Prostate gland (tissue), 2 donors: ENCODE results near the gene SLC27A1. TPM values are rescaled to one million over a fixed set of nuclear protein-coding genes. Genes with fewer than 3 reads are reported as not detected.

Experiments
- DNase-seq: peaks from one replicate; pipeline ENCODE4 v3.0.0-alpha.2; 2019; ENCODE audit warnings: low spot score
- H3K27ac ChIP-seq, 2 donors: fragments of 200-600 bp; sonication (generic); 2 replicates each; pipeline ENCODE4 v1.5.1; 2017 to 2019
- H3K27me3 ChIP-seq: fragments of 200-600 bp; sonication (generic); replicated peaks from 2 replicates; pipeline ENCODE4 v1.5.1; 2019; ENCODE audit not compliant: insufficient read depth
- H3K36me3 ChIP-seq, 2 donors: fragments of 200-600 bp; sonication (generic); 1 replicate in 1 of 2; 2 replicates in 1 of 2; pipeline versions ENCODE4 v1.5.1 to v1.8.1; 2017 to 2019
- H3K4me1 ChIP-seq: fragments of 200-600 bp; sonication (generic); replicated peaks from 2 replicates; pipeline ENCODE4 v1.5.1; 2019
- H3K4me3 ChIP-seq, 2 donors: fragments of 200-600 bp; sonication (generic); 2 replicates each; pipeline ENCODE4 v1.5.1; 2017 to 2019
- H3K9me3 ChIP-seq: fragments of 200-600 bp; sonication (generic); 2 replicates; pipeline ENCODE4 v1.5.1; 2017
- POLR2A ChIP-seq: fragments of 450-650 bp; IDR thresholded peaks from one replicate; pipeline ENCODE4 v1.6.1; 2016; ENCODE audit warnings: antibody characterized with exemption, mild to moderate bottlenecking
- POLR2AphosphoS5 ChIP-seq: sonication (generic); formaldehyde crosslinking; IDR thresholded peaks from one replicate; pipeline ENCODE4 v1.6.1; 2017; ENCODE audit warnings: antibody characterized with exemption
- WGBS: methylation state at CpG from one replicate; pipeline ENCODE4 v1.1.5; 2018; 5-methylcytosine and 5-hydroxymethylcytosine counted together
- intact Hi-C: fragments of 100-400 bp; cut with DNase I; formaldehyde crosslinking; loops from one replicate; pipeline ENCODE4 v1.14.2; 2022
- total RNA-seq, 2 donors: library from RNA; depleted of rRNA; stranded (reverse); fragments of >200 nt; gene quantifications; one replicate each; pipeline ENCODE4 v1.1.0, GENCODE V29; 2016
- TF ChIP-seq, protein P1 (sequence below), 4 experiments: fragments of 200-600 bp in 2 of 4; fragments of 450-650 bp in 2 of 4; sonication (generic) in 2 of 4; IDR thresholded peaks; 1 replicate in 3 of 4; 2 replicates in 1 of 4; pipeline ENCODE4 v1.5.1; 2016 to 2019; ENCODE audit warnings: antibody characterized with exemption in 4 of 4, mild to moderate bottlenecking in 2 of 4, moderate library complexity in 2 of 4

The SLC27A1 gene
- total RNA-seq, 2 donors from 2014 or later, result 73.3 to 78.7 TPM

DNA sequence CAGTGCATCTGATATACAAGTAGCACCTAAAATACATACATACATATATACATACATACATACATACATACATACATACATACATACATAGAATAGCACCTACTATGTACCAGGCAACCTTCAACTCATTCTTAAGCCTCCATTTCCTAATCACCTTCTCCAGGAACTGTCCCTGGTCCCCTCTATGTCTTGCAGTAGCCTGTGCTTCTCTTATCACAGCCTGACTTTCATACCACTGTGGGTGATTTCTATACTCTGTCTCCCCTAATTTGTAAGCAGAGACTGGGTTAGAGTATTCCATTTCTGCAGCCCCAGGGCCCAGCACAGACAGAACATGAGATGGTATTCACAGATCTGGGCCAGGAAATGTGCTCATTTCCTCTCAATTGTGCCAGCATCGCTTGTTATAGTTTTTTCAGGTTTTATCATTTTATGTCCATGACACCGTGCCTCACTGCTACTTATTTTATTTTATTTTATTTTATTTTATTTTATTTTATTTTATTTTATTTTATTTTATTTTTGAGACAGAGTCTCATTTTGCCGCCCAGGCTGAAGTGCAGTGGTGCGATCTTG lies 70.9 kb downstream of the SLC27A1 start:
- H3K4me3 ChIP-seq, result no peak overlapping the region
- no peak for TF ChIP-seq POLR2AphosphoS5
- no peak for TF ChIP-seq POLR2A
- TF ChIP-seq, protein P1, sequence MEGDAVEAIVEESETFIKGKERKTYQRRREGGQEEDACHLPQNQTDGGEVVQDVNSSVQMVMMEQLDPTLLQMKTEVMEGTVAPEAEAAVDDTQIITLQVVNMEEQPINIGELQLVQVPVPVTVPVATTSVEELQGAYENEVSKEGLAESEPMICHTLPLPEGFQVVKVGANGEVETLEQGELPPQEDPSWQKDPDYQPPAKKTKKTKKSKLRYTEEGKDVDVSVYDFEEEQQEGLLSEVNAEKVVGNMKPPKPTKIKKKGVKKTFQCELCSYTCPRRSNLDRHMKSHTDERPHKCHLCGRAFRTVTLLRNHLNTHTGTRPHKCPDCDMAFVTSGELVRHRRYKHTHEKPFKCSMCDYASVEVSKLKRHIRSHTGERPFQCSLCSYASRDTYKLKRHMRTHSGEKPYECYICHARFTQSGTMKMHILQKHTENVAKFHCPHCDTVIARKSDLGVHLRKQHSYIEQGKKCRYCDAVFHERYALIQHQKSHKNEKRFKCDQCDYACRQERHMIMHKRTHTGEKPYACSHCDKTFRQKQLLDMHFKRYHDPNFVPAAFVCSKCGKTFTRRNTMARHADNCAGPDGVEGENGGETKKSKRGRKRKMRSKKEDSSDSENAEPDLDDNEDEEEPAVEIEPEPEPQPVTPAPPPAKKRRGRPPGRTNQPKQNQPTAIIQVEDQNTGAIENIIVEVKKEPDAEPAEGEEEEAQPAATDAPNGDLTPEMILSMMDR (IDR thresholded peaks at IDR 0.05), result no peak
- no peaks in the 10 kb centered on the region for H3K4me1 ChIP-seq
- no peaks in the 10 kb centered on the region for H3K9me3 ChIP-seq
- no peaks in the 10 kb centered on the region for H3K27me3 ChIP-seq
- no peak overlapping the region for H3K27ac ChIP-seq
- no peak for DNase-seq
- intact Hi-C loops, result no loop called here
- no peaks in the 10 kb centered on the region for H3K36me3 ChIP-seq
- 86% methylated on average over 4 of the region's 4 CpGs for WGBS

DNA sequence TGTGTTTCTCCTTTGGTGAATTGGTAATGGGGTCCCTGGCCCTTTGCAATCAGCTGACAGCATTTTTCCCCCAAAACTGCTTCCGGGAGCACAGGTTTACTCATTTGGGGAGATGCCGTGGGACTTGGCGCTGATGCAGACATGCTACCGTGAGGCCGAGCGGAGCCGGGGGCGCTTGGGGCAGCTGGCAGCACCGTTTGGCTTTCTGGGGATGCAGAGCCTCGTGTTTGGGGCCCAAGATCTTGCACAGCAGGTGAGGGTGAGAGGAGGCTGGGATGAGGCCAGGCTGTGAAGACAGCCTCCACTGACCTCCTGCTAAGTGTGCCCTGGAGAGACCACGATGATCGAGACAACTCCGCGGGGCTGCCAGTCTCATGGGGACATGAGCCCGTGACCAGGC lies 71.7 kb downstream of the SLC27A1 start:
- H3K36me3 ChIP-seq, result no peaks in the 10 kb centered on the region
- H3K27ac ChIP-seq, result no peak overlapping the region
- no peak for DNase-seq
- H3K9me3 ChIP-seq, result no peaks in the 10 kb centered on the region
- no peaks in the 10 kb centered on the region for H3K27me3 ChIP-seq
- intact Hi-C loops, result no loop called here
- no peak overlapping the region for H3K4me3 ChIP-seq
- 59% methylated on average over 15 of the region's 15 CpGs for WGBS
- H3K4me1 ChIP-seq, result no peaks in the 10 kb centered on the region
- TF ChIP-seq POLR2A, result no peak

DNA sequence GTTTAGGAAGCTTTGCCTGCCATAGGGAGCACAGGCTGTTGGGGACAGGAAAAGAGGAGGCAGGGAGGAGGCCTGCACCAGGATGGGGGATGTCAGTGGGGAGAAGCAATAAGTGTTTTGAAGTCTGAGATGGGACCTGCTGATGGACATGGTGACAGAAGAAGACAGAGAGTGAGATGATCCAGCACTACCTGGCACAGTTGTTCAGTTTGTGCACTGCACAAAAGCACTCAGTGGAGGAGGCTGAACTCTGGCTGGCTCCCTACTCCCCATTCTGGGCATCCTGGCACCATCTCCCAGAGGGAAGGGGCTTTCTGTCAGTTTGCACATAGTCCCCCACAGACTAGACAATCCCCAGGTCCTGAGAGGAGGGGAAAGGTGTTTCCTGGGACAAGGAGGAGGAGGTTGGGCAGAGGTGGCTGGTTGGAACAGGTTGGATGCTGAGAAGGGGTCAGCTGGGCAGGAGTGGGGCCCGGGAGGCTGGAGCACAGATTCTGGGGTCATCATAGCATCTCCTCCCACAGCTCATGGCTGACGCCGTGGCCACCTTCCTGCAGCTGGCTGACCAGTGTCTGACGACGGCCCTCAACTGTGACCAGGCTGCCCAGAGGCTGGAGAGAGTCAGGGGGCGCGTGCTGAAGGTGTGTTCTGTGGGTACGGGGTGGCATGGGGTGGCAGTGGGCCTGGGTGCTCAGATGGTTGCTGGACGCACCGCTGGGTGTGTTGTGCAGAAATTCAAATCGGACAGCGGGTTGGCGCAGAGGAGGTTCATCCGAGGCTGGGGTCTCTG lies 72.7 kb downstream of the SLC27A1 start:
- intact Hi-C loops, result no loop called here
- H3K36me3 ChIP-seq, result no peaks in the 10 kb centered on the region
- H3K9me3 ChIP-seq, result no peaks in the 10 kb centered on the region
- no peak overlapping the region for H3K27ac ChIP-seq
- H3K4me3 ChIP-seq, result no peak overlapping the region
- WGBS, result 79% methylated on average over 14 of the region's 14 CpGs
- no peak for TF ChIP-seq POLR2A
- H3K27me3 ChIP-seq, result no peaks in the 10 kb centered on the region
- DNase-seq, result no peak
- H3K4me1 ChIP-seq, result no peaks in the 10 kb centered on the region

DNA sequence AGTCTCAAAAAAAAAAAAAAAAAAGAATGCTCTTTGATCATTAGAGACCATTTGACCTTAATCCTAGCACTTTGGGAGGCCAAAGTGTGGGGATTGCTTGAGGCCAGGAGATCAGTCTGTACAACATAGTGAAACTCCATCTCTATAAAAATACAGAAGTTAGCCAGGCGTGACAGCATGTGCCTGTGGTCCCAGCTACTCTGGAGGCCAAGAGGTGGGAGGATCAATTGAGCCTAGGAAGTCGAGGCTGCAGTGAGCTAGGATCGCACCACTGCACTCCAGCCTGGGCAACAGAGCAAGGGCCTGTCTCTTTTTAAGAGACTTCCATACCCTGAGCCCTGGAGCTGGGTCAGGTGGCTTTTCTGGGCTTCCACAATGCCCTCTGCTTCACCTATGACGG lies 73.7 kb downstream of the SLC27A1 start:
- intact Hi-C loops, result no loop called here

DNA sequence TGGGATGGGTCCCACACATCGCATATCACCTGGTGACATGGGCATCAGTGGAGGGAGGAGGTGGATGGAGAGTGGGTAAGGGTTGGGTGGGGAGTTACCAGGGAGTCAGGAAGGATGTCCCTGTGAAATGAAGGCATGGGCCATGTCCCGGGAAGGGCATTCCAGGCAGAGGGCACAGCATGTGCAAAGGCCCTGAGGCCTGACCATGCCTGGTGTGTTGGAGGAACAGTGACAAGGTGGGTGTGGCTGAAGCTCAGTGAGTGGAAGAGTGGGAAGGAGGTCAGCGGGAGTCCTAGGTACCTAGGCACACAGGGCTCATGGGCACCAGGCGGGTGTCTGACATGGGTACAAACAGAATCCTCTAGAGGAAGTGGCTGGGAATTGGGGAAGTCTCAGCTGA lies 74.1 kb downstream of the SLC27A1 start:
- Histone ChIP-seq H3K36me3 (no peaks in the 10 kb centered on the region), H3K4me1 (no peaks in the 10 kb centered on the region), H3K4me3 (no peak overlapping the region), H3K27ac (no peak overlapping the region), H3K27me3 (no peaks in the 10 kb centered on the region), H3K9me3 (no peaks in the 10 kb centered on the region)
- DNase-seq, result no peak
- WGBS, result 96% methylated on average over 4 of the region's 4 CpGs
- intact Hi-C loops, result no loop called here
- TF ChIP-seq, protein P1 (IDR thresholded peaks at IDR 0.05), result no peak
- TF ChIP-seq POLR2A, result no peak
- no peak for TF ChIP-seq POLR2AphosphoS5

More for the DNA sequence above, 73.7 kb downstream of the SLC27A1 start:
- Histone ChIP-seq H3K27me3 (no peaks in the 10 kb centered on the region), H3K27ac (no peak overlapping the region), H3K4me1 (no peaks in the 10 kb centered on the region), H3K9me3 (no peaks in the 10 kb centered on the region), H3K36me3 (no peaks in the 10 kb centered on the region), H3K4me3 (no peak overlapping the region)
- 68% methylated on average over 4 of the region's 4 CpGs for WGBS
- TF ChIP-seq POLR2A (no peak), POLR2AphosphoS5 (no peak)
- TF ChIP-seq, protein P1 (IDR thresholded peaks at IDR 0.05), result no peak
- DNase-seq, result no peak

DNA sequence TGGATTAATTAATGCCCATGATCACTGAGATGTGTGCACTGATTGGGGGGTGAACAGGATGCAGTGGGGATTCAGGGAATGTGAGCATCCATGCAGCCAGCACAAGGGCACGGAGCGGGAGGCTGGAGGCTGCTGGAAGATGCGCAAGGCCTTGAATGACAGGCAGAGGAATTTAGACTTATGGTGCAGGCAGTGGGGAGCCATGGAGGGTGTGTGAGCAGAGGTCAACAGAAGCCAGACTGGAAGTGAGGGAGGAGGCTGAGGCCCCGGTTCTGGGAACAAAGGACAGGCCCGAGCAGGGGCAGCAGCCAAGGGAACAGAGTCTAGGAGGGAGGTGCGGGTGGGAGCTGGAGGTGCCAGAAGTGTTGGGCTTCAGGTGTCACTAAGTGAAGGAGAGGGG lies 77.8 kb downstream of the SLC27A1 start:
- H3K27ac ChIP-seq, result no peak overlapping the region
- no peaks in the 10 kb centered on the region for H3K36me3 ChIP-seq
- no peak overlapping the region for H3K4me3 ChIP-seq
- TF ChIP-seq, protein P1 (IDR thresholded peaks at IDR 0.05), result no peak
- TF ChIP-seq POLR2A (no peak), POLR2AphosphoS5 (no peak)
- no peak for DNase-seq
- H3K4me1 ChIP-seq, result no peaks in the 10 kb centered on the region
- H3K27me3 ChIP-seq, result no peaks in the 10 kb centered on the region
- no peaks in the 10 kb centered on the region for H3K9me3 ChIP-seq
- intact Hi-C loops, result no loop called here
- WGBS, result 77% methylated on average over 6 of the region's 6 CpGs
